Measurements from ENCODE around the gene OTOS. TPM values are rescaled to one million over a fixed set of nuclear protein-coding genes. Genes with fewer than 3 reads are reported as not detected.

OTOS gene
- total RNA-seq, 1 donor from 2014 or later = not detected

GRCh38 chr2:240123821-240124650 is 16.4 kb downstream of the OTOS start:
- intact Hi-C loops (cut with micrococcal nuclease) = no loop called here

DNA sequence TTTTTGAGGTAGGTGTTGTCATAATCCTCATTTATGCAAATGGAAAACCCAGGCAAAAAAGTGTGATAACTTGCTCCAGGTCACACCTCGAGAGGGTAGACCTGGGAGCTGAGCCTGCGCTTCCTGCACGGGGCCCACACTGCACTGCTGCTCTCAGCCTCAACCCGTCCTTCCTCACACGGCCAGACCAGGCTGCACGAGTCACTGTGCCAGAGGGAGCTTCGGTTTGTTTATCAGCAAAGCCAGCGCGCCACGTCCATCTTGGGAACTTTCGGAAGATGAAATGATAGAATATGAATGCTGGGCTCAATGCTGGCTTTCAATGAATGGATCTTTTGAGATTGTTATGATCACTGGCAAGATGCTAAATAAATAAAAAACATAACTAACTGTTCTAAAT is 18.8 kb downstream of the OTOS start:
- intact Hi-C loops (cut with micrococcal nuclease) = no loop called here

DNA sequence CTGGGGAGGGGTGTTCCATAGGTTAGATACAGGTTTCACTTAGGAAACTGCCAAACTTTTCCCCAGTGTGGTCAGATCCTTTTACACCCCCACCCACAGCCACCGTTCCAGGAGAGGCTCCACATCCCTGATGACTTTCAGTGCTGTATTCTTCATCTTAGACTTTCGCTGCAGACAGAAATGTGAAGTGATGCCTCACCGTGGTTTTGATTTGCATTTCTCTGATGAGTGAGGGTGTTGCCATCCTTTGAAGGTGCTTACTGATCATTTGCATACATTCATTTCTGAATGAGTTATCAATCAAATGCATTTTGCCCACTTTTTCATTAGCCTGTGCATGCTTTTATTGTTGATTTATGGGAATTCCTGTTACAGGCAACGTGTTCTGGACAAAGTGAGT is 19.3 kb downstream of the OTOS start:
- intact Hi-C loops (cut with micrococcal nuclease) = no loop called here

DNA sequence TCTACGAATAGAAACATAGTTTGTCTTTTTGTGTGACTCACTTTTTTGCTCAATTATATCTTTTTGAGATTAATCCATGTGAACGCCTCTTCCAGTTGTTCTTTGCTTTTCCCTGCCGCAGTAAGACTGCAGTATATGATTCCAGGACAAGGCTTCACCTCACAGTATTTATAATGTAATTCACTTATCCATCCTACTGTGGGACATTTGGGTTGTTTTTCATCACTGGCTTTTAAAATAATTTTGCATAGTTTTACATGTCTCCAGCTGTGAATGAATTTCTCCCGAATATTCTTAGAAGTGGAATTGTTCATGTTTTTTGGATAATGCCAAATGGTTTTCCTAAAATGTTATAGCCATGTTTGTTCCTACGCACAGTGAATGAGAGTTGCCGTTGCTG is 26.2 kb downstream of the OTOS start:
- intact Hi-C loops (cut with micrococcal nuclease) = no loop called here

GRCh38 chr2:240112914-240113690 is 27.4 kb downstream of the OTOS start:
- intact Hi-C loops (cut with micrococcal nuclease) = no loop called here

DNA sequence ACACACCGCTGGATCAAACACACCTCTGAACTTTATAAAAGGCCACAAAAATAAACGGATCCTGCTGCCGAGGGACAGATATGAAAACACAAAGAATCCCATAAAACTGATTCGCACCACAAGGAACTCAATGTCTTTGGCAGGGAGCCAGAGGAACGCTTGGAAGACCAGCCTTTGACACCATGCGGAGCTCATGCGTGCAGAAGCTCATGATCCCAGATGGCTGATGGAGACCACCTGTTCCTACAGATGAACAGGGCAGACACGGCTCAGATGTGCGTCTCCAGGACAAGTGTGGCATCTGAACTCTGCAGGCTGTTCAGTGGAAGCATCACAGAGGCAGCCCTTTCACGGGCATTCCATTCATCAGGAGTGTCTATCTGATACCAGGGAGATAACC is 29.2 kb downstream of the OTOS start:
- intact Hi-C loops (cut with micrococcal nuclease) = no loop called here

GRCh38 chr2:240109386-240109785 is 31.1 kb downstream of the OTOS start:
- intact Hi-C loops (cut with micrococcal nuclease) = no loop called here

GRCh38 chr2:240107477-240107796 is 33.0 kb downstream of the OTOS start:
- intact Hi-C loops (cut with micrococcal nuclease) = no loop called here

- intact Hi-C loops (cut with micrococcal nuclease) = no loop called here
Observed at GRCh38 chr2:240106765-240107476, 33.5 kb downstream of the OTOS start.

DNA sequence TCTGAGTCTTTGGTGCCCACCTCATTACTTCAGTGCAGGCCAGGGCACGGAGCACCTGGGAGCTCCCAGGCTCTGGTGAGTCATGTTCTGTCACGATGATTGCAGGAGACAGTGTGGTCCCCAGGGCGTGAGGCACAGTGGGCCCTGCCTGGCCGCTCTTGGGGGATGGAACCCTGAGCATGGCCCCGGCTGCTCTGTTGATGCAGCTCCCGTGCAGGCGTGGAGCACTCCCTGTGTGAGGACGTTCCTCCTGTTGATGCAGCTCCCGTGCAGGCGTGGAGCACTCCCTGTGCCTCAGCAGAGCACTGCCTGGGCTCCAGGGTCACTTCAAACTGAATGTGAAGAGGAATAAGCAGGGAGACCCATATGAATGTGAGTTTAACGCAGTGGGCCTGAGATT is 34.5 kb downstream of the OTOS start:
- intact Hi-C loops (cut with micrococcal nuclease) = no loop called here

- intact Hi-C loops (cut with micrococcal nuclease) = no loop called here
Observed at GRCh38 chr2:240103136-240103535, 37.3 kb downstream of the OTOS start.

DNA sequence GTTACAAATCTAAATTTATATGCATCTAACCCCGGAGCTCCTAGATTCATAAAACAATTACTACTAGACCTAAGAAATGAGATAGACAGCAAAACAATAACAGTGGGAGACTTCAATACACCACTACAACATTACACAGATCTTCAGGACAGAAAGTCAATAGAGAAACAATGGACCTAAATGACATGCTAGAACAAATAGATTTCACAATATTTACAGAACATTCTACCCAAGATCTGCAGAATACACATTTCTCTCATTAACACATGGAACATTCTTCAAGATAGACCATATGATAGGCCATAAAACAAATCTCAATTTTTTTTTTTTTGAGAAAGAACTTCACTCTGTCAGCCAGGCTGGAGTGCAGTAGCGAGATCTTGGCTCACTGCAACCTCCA is 42.1 kb downstream of the OTOS start:
- intact Hi-C loops (cut with micrococcal nuclease) = no loop called here

GRCh38 chr2:240095556-240096523 is 44.6 kb downstream of the OTOS start:
- intact Hi-C loops (cut with micrococcal nuclease) = no loop called here

DNA sequence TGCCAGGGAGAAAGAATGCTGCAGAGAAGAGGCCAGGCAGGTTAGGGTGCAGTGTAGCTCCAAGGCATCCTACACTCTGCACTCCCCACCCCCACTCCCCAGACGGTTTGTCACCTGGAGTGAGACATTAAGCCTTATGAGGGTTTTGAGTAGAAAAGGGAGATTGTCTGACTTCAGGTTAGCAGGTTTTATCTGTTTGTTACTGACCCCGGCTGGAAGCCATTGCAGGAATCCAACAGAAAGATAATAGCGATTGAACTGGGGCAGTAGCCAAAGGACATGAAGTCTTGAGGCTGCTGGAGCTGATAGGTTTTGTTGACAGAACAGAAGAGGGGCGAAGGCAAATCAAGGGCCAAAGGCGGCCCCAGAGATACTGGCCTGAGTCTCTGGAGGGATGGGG is 51.2 kb downstream of the OTOS start:
- intact Hi-C loops (cut with micrococcal nuclease) = no loop called here

Other genes starting within 250 kb of the OTOS start
- gene NDUFA10, start 115.3 kb downstream of the OTOS start, total RNA-seq = 91.3 and 97.3 TPM in 2 replicates
- not detected in 2 replicates for gene OR6B2, start 110.2 kb downstream of the OTOS start, total RNA-seq
- gene OR6B3, start 87.1 kb downstream of the OTOS start, total RNA-seq = not detected in 2 replicates
- 111 and 112 TPM in 2 replicates for gene COPS9, start 4.4 kb downstream of the OTOS start, total RNA-seq